Testis (tissue), 3 donors: Measurements from ENCODE around the gene MACROD2. TPM values are rescaled to one million over a fixed set of nuclear protein-coding genes. Genes with fewer than 3 reads are reported as not detected.

ENCODE experiments used
- DNase-seq: peaks from one replicate; pipeline ENCODE4 v3.0.0-alpha.2; 2019
- H3K27ac ChIP-seq, 2 donors: fragments of 200-600 bp; sonication (generic); one replicate each; pipeline ENCODE4 v1.5.1; 2019
- H3K27me3 ChIP-seq: fragments of 200-600 bp; sonication (generic); one replicate; pipeline ENCODE4 v1.5.1; 2019
- H3K36me3 ChIP-seq: fragments of 200-600 bp; sonication (generic); one replicate; pipeline ENCODE4 v1.5.1; 2017; ENCODE audit warnings: low read depth; ENCODE audit errors: missing control alignments
- H3K4me1 ChIP-seq: fragments of 200-600 bp; sonication (generic); one replicate; pipeline ENCODE4 v1.5.1; 2019
- H3K4me3 ChIP-seq, 2 donors: fragments of 200-600 bp; sonication (generic); one replicate each; pipeline ENCODE4 v1.5.1; 2017 to 2019
- H3K9me3 ChIP-seq: fragments of 200-600 bp; sonication (generic); one replicate; pipeline ENCODE4 v1.5.1; 2017
- CTCF ChIP-seq, 3 experiments: fragments of 450-650 bp in 2 of 3; fragments of 200-600 bp in 1 of 3; sonication (generic) in 1 of 3; IDR thresholded peaks; one replicate each; pipeline ENCODE4 v1.5.1; 2016 to 2019; ENCODE audit warnings: antibody characterized with exemption in 3 of 3, mild to moderate bottlenecking in 2 of 3, moderate library complexity in 1 of 3
- POLR2A ChIP-seq: fragments of 450-650 bp; IDR thresholded peaks from one replicate; pipeline ENCODE4 v1.6.1; 2017; ENCODE audit warnings: antibody characterized with exemption, mild to moderate bottlenecking, moderate library complexity
- WGBS, 2 donors: methylation state at CpG; one replicate each; pipeline ENCODE4 v1.1.5; 2018; 5-methylcytosine and 5-hydroxymethylcytosine counted together
- intact Hi-C: fragments of 100-400 bp; cut with DNase I; formaldehyde crosslinking; loops from one replicate; pipeline ENCODE4 v1.15.1; 2023; ENCODE audit warnings: low total_unique reads
- polyA plus RNA-seq: library from polyadenylated mRNA; stranded (reverse); fragments of 350-450 nt; fragmentation: Illumina TruSeq; extraction: RNeasy Lipid Tissue Mini Kit (QIAGEN cat#74804); gene quantifications from one replicate; pipeline ENCODE4 v1.2.3, GENCODE V29; 2014; ENCODE audit warnings: low read depth, low replicate concordance; ENCODE audit not compliant: insufficient read depth
- total RNA-seq, 2 donors: library from RNA; depleted of rRNA; stranded (reverse); fragments of >200 nt; gene quantifications; one replicate each; pipeline ENCODE4 v1.2.3, GENCODE V29; 2016

The MACROD2 gene
- total and polyA plus RNA-seq, 3 donors from 2014 or later, result 12.6 to 20.6 (median 16.8) TPM

GRCh38 chr20:14199111-14199510, 203.8 kb downstream of the MACROD2 start:
- Histone ChIP-seq H3K4me1 (no peaks in the 10 kb centered on the region), H3K9me3 (no peaks in the 10 kb centered on the region), H3K27me3 (no peaks in the 10 kb centered on the region), H3K36me3 (no peaks in the 10 kb centered on the region), H3K27ac (no peak overlapping the region), H3K4me3 (no peak overlapping the region)
- DNase-seq, result no peak
- TF ChIP-seq CTCF (IDR thresholded peaks at IDR 0.05) (no peak), POLR2A (no peak)
- intact Hi-C loops, result no loop called here
- WGBS, 2 donors, result 58 to 68% methylated on average over 2 of the region's 2 CpGs

GRCh38 chr20:14203657-14204056, 208.3 kb downstream of the MACROD2 start:
- 96% methylated on average over 2 of the region's 2 CpGs; no CpG with 5 or more reads in 1 of the 2 donors for WGBS, 2 donors
- Histone ChIP-seq H3K4me3 (no peak overlapping the region), H3K27me3 (no peaks in the 10 kb centered on the region), H3K36me3 (no peaks in the 10 kb centered on the region), H3K27ac (no peak overlapping the region), H3K9me3 (no peaks in the 10 kb centered on the region), H3K4me1 (no peaks in the 10 kb centered on the region)
- intact Hi-C loops, result no loop called here
- TF ChIP-seq POLR2A (no peak), CTCF (IDR thresholded peaks at IDR 0.05) (no peak)
- no peak for DNase-seq

GRCh38 chr20:14207591-14207990, 212.3 kb downstream of the MACROD2 start:
- no peak overlapping the region for H3K27ac ChIP-seq

GRCh38 chr20:14208956-14209355, 213.6 kb downstream of the MACROD2 start:
- Histone ChIP-seq H3K9me3 (no peaks in the 10 kb centered on the region), H3K36me3 (no peaks in the 10 kb centered on the region), H3K27me3 (no peaks in the 10 kb centered on the region), H3K4me1 (no peaks in the 10 kb centered on the region), H3K27ac (no peak overlapping the region), H3K4me3 (no peak overlapping the region)
- intact Hi-C loops, result no loop called here
- no peak for DNase-seq
- TF ChIP-seq CTCF (IDR thresholded peaks at IDR 0.05) (no peak), POLR2A (no peak)
- WGBS, 2 donors, result 95 to 98% methylated on average over 1 of the region's 1 CpG

More at GRCh38 chr20:14207591-14207990, 212.3 kb downstream of the MACROD2 start:
- 58 to 59% methylated on average over 4 of the region's 4 CpGs for WGBS, 2 donors
- Histone ChIP-seq H3K36me3 (no peaks in the 10 kb centered on the region), H3K27me3 (no peaks in the 10 kb centered on the region), H3K4me3 (no peak overlapping the region), H3K9me3 (no peaks in the 10 kb centered on the region), H3K4me1 (no peaks in the 10 kb centered on the region)
- TF ChIP-seq POLR2A (no peak), CTCF (IDR thresholded peaks at IDR 0.05) (no peak)
- no peak for DNase-seq
- intact Hi-C loops, result no loop called here

- 86 to 95% methylated on average over 1 of the region's 1 CpG for WGBS, 2 donors
- TF ChIP-seq POLR2A (no peak), CTCF (IDR thresholded peaks at IDR 0.05) (no peak)
- DNase-seq, result no peak
- Histone ChIP-seq H3K9me3 (no peaks in the 10 kb centered on the region), H3K27ac (no peak overlapping the region), H3K4me1 (no peaks in the 10 kb centered on the region), H3K36me3 (no peaks in the 10 kb centered on the region), H3K27me3 (no peaks in the 10 kb centered on the region), H3K4me3 (no peak overlapping the region)
- intact Hi-C loops, result no loop called here
Measured at GRCh38 chr20:14210146-14210545, 214.8 kb downstream of the MACROD2 start.
